PC-3 (cell line): ENCODE results near the gene TPPP. TPM values are rescaled to one million over a fixed set of nuclear protein-coding genes. Genes with fewer than 3 reads are reported as not detected.
A peak's percentile ranks its signal among the peaks of the same experiment; 100 is the strongest.

Experiments
- ATAC-seq: fragments of 200-7000 bp; cut with Tn5 transposase; 2 replicates; pipeline ENCODE4 v1.9.1; 2020; ENCODE audit warnings: mild to moderate bottlenecking, moderate library complexity
- BruUV-seq: library from RNA; stranded (reverse); fragments of 400-500 nt; replicated peaks from 2 replicates; lab custom pipeline; 2021; lab: Mats Ljungman, UMichigan
- CTCF ChIA-PET: fragments of 300-600 bp; sonication (Branson Sonifier 250); formaldehyde crosslinking; loops from one replicate; lab custom pipeline; 2022; ENCODE audit warnings: antibody characterized with exemption; lab: Charles Lee
- POLR2A ChIA-PET: fragments of 300-600 bp; sonication (Branson Sonifier 250); formaldehyde crosslinking; loops from one replicate; lab custom pipeline; 2022; ENCODE audit warnings: antibody characterized with exemption; ENCODE audit not compliant: unreplicated experiment; lab: Charles Lee
- DNase-seq: peaks from one replicate; pipeline ENCODE4 v3.0.0-alpha.2; 2015
- H2AFZ ChIP-seq: fragments of 300-600 bp; sonication (generic); 2 replicates; pipeline ENCODE4 v1.6.0; 2016; ENCODE audit warnings: antibody characterized with exemption, low read length
- H3F3A ChIP-seq: fragments of 300-600 bp; sonication (generic); one replicate; pipeline ENCODE4 v1.6.0; 2017; ENCODE audit warnings: antibody characterized with exemption, low read length, control low read depth, mild to moderate bottlenecking; ENCODE audit not compliant: unreplicated experiment
- H3K27ac ChIP-seq: fragments of 300-600 bp; sonication (generic); 2 replicates; pipeline ENCODE4 v1.5.1; 2016; ENCODE audit warnings: mild to moderate bottlenecking, low read length
- H3K27me3 ChIP-seq: fragments of 300-600 bp; sonication (generic); 2 replicates; pipeline ENCODE4 v1.6.1; 2016; ENCODE audit warnings: low read length, mixed read lengths
- H3K36me3 ChIP-seq: fragments of 300-600 bp; sonication (generic); 2 replicates; pipeline ENCODE4 v1.6.1; 2016; ENCODE audit warnings: low read depth, mixed run types, low read length, mixed read lengths
- H3K4me1 ChIP-seq: fragments of 300-600 bp; sonication (generic); 2 replicates; pipeline ENCODE4 v1.5.1; 2016; ENCODE audit warnings: low read length; ENCODE audit not compliant: insufficient read depth
- H3K4me2 ChIP-seq: fragments of 300-600 bp; sonication (generic); 2 replicates; pipeline ENCODE4 v1.6.0; 2016; ENCODE audit warnings: low read length
- H3K4me3 ChIP-seq: fragments of 300-600 bp; sonication (generic); 2 replicates; pipeline ENCODE4 v1.5.1; 2016; ENCODE audit warnings: mild to moderate bottlenecking, low read length, mixed read lengths
- H3K79me2 ChIP-seq: fragments of 300-600 bp; sonication (generic); 2 replicates; pipeline ENCODE4 v1.6.1; 2017; ENCODE audit warnings: low read length, mixed read lengths
- H3K9ac ChIP-seq: fragments of 300-600 bp; sonication (generic); 2 replicates; pipeline ENCODE4 v1.6.0; 2016; ENCODE audit warnings: mild to moderate bottlenecking, low read length
- H3K9me2 ChIP-seq: fragments of 300-600 bp; sonication (generic); replicated peaks from 2 replicates; pipeline ENCODE4 v1.6.1; 2016; ENCODE audit warnings: mixed run types, low read length, mixed read lengths
- H3K9me3 ChIP-seq: fragments of 300-600 bp; sonication (generic); 2 replicates; pipeline ENCODE4 v1.6.1; 2016; ENCODE audit warnings: low read length, mixed read lengths
- H4K20me1 ChIP-seq: fragments of 300-600 bp; sonication (generic); 2 replicates; pipeline ENCODE4 v1.6.1; 2016; ENCODE audit warnings: low read length, mixed read lengths
- CTCF ChIP-seq: fragments of 300-600 bp; sonication (generic); conservative IDR thresholded peaks from 2 replicates; pipeline ENCODE4 v1.5.1; 2017; ENCODE audit warnings: antibody characterized with exemption, low read depth, mild to moderate bottlenecking, low read length
- EZH2 ChIP-seq: fragments of 300-600 bp; sonication (generic); IDR thresholded peaks from one replicate; pipeline ENCODE4 v1.6.1; 2017; ENCODE audit warnings: antibody characterized with exemption, mild to moderate bottlenecking, low read length; ENCODE audit not compliant: unreplicated experiment
- EZH2phosphoT487 ChIP-seq: fragments of 300-600 bp; sonication (generic); IDR thresholded peaks from 2 replicates; pipeline ENCODE4 v1.6.1; 2018; ENCODE audit warnings: mild to moderate bottlenecking, antibody characterized with exemption, low read length, borderline replicate concordance
- intact Hi-C: fragments of 100-400 bp; cut with micrococcal nuclease; formaldehyde crosslinking; loops from 2 replicates; pipeline ENCODE4 v1.9.0; 2023
- total RNA-seq: library from RNA; depleted of rRNA; stranded (reverse); fragments of >200 nt; gene quantifications from 2 replicates; pipeline ENCODE4 v1.2.3, GENCODE V29; 2014

Gene TPPP
- total RNA-seq, 1 experiment from 2014 or later, result 1.9 TPM

GRCh38 chr5:674630-675011 lies 18.5 kb downstream of the TPPP start:
- Histone ChIP-seq H3K27me3 (no peaks in the 10 kb centered on the region), H3K36me3 (no peaks in the 10 kb centered on the region), H3K27ac (no peak overlapping the region), H3K4me2 (no peak overlapping the region), H4K20me1 (no peaks in the 10 kb centered on the region), H3K4me3 (no peak overlapping the region), H3K4me1 (peaks cover 29% of the 10 kb centered on the region), H2AFZ (no peak overlapping the region), H3F3A (no peaks in the 10 kb centered on the region), H3K9ac (no peak overlapping the region), H3K9me2 (no peaks in the 10 kb centered on the region), H3K79me2 (no peaks in the 10 kb centered on the region), H3K9me3 (no peaks in the 10 kb centered on the region)
- DNase-seq (peak; percentile 25), ATAC-seq (peak; percentile 6)
- CTCF ChIA-PET, result no interaction called here
- no peak for TF ChIP-seq EZH2phosphoT487
- TF ChIP-seq CTCF, result no peak
- TF ChIP-seq EZH2, result no peak
- BruUV-seq, result no TSS peak
- POLR2A ChIA-PET, result no interaction called here
- intact Hi-C loops, result loop anchor here (5.0 kb wide), 2 partner anchors 148 to 178 kb away; partner anchors contain the start of gene ZDHHC11

- intact Hi-C loops, result loop anchor here (5.0 kb wide), 2 partner anchors 148 to 178 kb away; partner anchors contain the start of gene ZDHHC11
- ChIA-PET POLR2A (no interaction called here), CTCF (no interaction called here)
- Histone ChIP-seq H3K4me1 (peaks cover 29% of the 10 kb centered on the region), H3K27ac (no peak overlapping the region), H2AFZ (no peak overlapping the region), H3K4me3 (no peak overlapping the region), H3K9me3 (no peaks in the 10 kb centered on the region), H3K4me2 (no peak overlapping the region), H4K20me1 (no peaks in the 10 kb centered on the region), H3F3A (no peaks in the 10 kb centered on the region), H3K79me2 (no peaks in the 10 kb centered on the region), H3K27me3 (no peaks in the 10 kb centered on the region), H3K36me3 (no peaks in the 10 kb centered on the region), H3K9me2 (no peaks in the 10 kb centered on the region), H3K9ac (peak overlapping the region; percentile 87)
- TF ChIP-seq CTCF, result no peak
- no peak for TF ChIP-seq EZH2phosphoT487
- TF ChIP-seq EZH2, result no peak
- ATAC-seq (no peak), DNase-seq (no peak)
- no TSS peak for BruUV-seq
These were observed 19.1 kb downstream of the TPPP start for GRCh38 chr5:673831-674629.
